ENCODE measurements around the gene PSMD1. TPM values are rescaled to one million over a fixed set of nuclear protein-coding genes. Genes with fewer than 3 reads are reported as not detected.
A peak's percentile ranks its signal among the peaks of the same experiment; 100 is the strongest.
"Not testable (repeated sequence)": the region's sequence is repeated elsewhere in the genome, so short reads cannot be mapped to it uniquely, and the experiment has no call there.

Gene PSMD1
- polyA plus RNA-seq, 6 donors from 2014 or later, result 36.4 to 44.5 (median 42.2) TPM

DNA sequence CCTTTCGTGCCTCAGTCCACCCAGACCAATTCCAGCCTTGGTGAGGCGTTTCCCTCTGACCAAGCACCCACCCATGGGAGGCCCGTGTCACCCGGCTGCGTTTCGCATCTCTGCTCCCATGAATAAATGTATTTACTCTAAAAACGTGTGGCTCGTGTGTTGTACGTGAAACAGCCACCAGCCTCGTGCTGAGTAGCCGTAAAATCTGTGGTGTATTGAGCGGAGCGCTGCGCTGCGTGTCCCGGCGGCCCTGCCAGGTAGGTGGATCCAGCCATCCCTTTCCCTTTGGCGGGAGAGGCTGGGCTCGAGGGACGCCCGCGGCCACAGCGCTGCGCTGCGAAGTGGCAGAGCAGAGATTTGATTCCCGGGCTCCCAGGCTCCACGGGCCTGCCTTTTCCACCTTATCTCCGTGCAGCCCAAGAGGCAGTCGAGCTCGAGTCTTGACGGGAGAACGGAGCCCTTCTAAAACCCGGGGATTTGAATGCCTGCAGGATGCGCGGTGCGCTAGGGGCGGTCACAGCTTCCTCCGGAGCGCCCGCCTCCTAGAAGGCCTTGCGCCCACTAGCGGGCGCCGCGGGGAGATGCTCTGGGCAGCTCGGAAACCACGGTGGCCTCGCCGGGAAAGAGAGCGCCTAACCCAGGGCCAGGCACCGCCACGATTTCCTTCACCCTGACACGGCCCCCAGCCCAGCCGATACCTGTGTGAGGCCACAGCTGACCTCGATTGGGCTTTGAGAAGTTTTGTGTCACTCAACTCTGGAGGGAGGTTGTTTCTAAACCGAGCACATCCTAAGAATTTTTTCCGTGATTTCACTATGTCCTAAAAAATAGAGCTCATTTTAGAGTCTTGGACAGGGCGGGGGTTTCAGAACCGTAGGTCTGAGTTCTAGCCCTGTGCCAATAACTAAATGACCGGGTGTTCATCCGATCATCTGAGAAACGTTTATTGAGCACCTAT is 3.9 kb upstream of the PSMD1 start:
- peaks cover 0 to 4% of the 10 kb centered on the region in 2 donors for H3K36me3 Mint-ChIP-seq
- peak; percentile 60 to 67 for ATAC-seq (ENCODE audit: low read depth in 2 of 2)
- no peaks in the 10 kb centered on the region for H3K9me3 Mint-ChIP-seq
- peak overlapping the region; percentile 90 to 97 (median 93) for H3K4me3 Mint-ChIP-seq
- peak overlapping the region in 4 of 6 donors; percentile 4 to 76 (median 64) for H3K27ac Mint-ChIP-seq
- H3K27me3 Mint-ChIP-seq, result peaks cover 15 to 31% (median 20%) of the 10 kb centered on the region in 3 donors
- peak; percentile 76 for DNase-seq
- H3K4me1 Mint-ChIP-seq, result peaks cover 17 to 27% (median 22%) of the 10 kb centered on the region in 3 donors

DNA sequence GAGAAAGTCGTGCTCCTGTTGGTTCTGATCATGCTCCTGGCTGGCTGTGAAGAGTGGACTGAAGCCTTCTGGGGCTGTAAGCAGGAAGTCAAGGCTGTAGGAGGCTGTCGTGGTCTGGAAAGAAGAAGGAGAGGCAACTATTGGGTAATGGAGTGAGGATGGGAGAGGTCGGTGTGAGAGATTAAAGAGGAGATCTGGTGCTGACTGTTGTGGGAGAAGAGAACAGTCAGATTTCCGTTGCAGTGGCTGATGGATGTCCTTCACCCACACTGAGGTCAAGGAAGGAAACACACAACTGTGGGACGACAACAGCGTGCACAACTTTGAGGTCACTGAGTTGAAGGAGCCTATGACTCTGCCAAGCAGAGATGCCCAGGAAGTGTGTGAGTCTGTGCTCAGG is 2.8 kb upstream of the PSMD1 start:
- ATAC-seq (ENCODE audit: low read depth in 2 of 2) (no peak), DNase-seq (no peak)
- Mint-ChIP-seq H3K27me3 (peaks cover 15 to 23% (median 17%) of the 10 kb centered on the region in 3 donors), H3K4me1 (peaks cover 27 to 38% (median 33%) of the 10 kb centered on the region in 3 donors), H3K27ac (peak overlapping the region in 2 of 6 donors; percentile 12 to 79), H3K4me3 (peak overlapping the region in 4 of 8 donors; percentile 48 to 93 (median 92)), H3K36me3 (peaks cover 0 to 4% of the 10 kb centered on the region in 2 donors), H3K9me3 (no peaks in the 10 kb centered on the region)

DNA sequence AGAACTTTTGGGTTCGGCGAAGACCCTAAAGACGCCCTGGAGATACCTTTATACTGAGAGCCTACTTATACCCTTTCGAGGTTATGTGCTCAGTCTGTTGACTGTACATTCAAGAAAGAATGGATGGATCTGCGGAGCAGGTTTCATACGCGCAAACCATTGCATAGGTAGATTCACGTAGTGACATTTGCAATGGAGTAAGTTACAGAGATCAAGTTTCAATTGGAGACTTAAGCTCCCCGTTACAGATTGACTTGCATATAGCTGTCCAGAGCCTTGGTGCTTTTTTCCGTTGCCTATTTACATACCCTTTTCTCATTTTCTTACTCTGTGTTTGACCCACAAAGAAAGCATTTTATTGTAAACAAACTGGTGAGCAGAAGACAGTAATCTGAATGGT is 923 bp downstream of the PSMD1 start:
- ATAC-seq (ENCODE audit: low read depth in 2 of 2) (no peak), DNase-seq (no peak)
- H3K36me3 Mint-ChIP-seq, result peaks cover 0 to 4% of the 10 kb centered on the region in 2 donors
- H3K9me3 Mint-ChIP-seq, result no peaks in the 10 kb centered on the region
- H3K27ac Mint-ChIP-seq, result peak overlapping the region; percentile 34 to 96 (median 56)
- peaks cover 39 to 45% (median 42%) of the 10 kb centered on the region in 3 donors for H3K4me1 Mint-ChIP-seq
- peak overlapping the region; percentile 94 to 99 (median 98) for H3K4me3 Mint-ChIP-seq
- H3K27me3 Mint-ChIP-seq, result peaks cover 11 to 18% (median 15%) of the 10 kb centered on the region in 3 donors

DNA sequence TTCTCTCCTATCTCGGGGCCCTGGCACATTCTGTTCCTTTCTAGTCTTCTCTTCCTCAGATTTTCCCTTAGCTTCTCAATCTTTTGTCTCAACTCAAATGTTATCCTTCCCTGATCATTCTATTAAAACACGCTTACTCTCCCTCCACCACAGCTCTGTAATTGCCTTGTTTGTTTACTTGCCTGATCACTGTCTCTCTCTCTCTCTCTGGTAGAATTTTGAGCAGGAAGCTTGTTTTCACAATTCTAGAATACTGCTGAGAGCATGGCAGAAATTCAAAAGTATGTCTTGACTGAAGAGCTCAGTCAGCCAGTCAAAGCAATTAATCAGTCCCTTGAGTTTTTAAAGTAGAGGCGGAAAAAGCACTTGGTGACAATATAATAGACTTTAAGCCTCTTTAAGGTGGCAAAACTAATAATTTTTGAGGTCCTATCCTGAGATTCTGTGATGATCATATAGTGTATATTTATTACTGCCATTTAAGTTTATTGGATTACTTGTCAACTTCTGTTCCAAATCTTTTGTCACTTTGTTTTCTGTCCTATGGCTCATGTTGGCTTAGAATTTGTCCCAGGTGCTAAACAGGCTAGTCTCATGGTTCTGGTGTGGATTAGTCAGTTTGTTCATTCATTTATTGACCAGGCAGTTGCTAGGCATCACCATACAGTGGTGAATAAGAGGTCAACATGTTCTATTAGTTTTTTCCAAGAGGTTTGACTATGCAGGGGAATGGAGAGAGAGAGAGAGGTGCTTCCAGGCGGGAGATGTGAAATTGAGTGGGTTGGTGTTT is 2.3 kb downstream of the PSMD1 start:
- DNase-seq (no peak), ATAC-seq (ENCODE audit: low read depth in 2 of 2) (no peak)
- Mint-ChIP-seq H3K36me3 (peaks cover 0 to 4% of the 10 kb centered on the region in 2 donors), H3K27ac (peak overlapping the region in 4 of 6 donors; percentile 9 to 96 (median 64)), H3K4me3 (peak overlapping the region; percentile 7 to 99 (median 72)), H3K4me1 (peaks cover 28 to 37% (median 35%) of the 10 kb centered on the region in 3 donors), H3K9me3 (no peaks in the 10 kb centered on the region), H3K27me3 (peaks cover 4 to 6% (median 5%) of the 10 kb centered on the region in 3 donors)

DNA sequence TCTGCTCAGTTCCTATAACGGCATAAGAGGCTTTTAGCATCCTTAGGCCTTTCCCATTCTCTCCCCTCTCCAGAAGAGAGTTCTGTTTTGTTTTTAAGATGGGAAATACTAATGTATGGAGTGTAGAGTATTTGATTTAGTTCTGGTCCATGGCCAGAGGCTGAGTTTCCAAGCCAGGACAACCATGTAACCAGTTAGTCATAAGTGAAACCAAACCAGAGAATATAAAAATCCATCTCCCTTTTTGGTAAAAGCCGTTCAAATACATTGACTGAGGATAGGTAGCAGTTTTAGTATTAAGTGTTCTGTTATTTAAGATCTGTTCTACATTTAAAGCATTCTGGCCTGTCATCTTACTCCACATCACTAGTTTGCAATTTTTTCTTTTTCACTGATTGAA is 3.1 kb downstream of the PSMD1 start:
- ATAC-seq (ENCODE audit: low read depth in 2 of 2), result no peak
- peaks cover 27 to 37% (median 35%) of the 10 kb centered on the region in 3 donors for H3K4me1 Mint-ChIP-seq
- DNase-seq, result no peak
- no peaks in the 10 kb centered on the region for H3K36me3 Mint-ChIP-seq
- H3K9me3 Mint-ChIP-seq, result no peaks in the 10 kb centered on the region
- H3K27ac Mint-ChIP-seq, result no peak overlapping the region
- H3K27me3 Mint-ChIP-seq, result peaks cover 0 to 4% (median 0%) of the 10 kb centered on the region in 3 donors
- peak overlapping the region in 1 of 8 donors; percentile 94 for H3K4me3 Mint-ChIP-seq

DNA sequence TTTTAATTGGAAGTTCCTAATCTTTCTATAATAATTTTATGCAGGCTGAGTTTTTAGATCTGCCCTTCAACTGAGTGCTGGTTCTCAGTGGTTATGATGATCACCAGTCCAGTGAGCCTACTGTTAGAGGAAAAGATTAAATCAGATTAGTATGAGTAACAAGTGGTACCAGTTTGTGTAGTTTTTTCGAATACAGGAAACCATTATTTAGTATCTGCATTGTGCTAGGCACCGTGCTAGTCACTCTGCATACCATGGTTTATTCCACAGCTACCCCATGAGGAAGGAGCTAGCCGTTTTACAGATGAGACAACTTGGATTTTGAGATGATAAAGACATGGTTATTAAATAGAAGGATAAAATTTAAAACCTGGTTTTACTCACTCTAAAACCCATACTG is 6.1 kb downstream of the PSMD1 start:
- DNase-seq (no peak), ATAC-seq (ENCODE audit: low read depth in 2 of 2) (no peak)
- no peaks in the 10 kb centered on the region for H3K9me3 Mint-ChIP-seq
- H3K27me3 Mint-ChIP-seq, result no peaks in the 10 kb centered on the region
- H3K4me1 Mint-ChIP-seq, result peaks cover 25 to 32% (median 25%) of the 10 kb centered on the region in 3 donors
- H3K27ac Mint-ChIP-seq, result peak overlapping the region in 1 of 6 donors; percentile 66
- H3K4me3 Mint-ChIP-seq, result no peak overlapping the region
- peaks cover 3 to 6% of the 10 kb centered on the region in 2 donors for H3K36me3 Mint-ChIP-seq

DNA sequence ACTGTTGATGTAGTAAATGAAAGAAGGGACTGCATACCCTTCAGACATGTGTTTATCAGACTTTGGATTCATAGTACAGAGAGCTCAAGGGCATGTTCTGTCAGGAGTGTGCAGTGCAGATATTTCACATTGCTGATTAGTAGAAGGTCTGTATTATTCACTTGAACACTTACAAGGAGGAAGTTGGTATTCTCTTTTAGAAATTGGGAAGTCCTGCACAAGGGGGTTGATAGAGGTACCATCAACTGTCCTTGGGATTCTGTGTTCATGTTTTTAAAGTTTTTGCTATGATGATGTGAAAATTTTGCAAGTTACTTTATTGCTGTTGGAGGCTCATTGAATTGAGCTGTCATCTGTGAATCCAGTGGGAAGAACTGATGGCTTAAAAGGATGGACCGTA is 6.7 kb downstream of the PSMD1 start:
- Mint-ChIP-seq H3K27me3 (no peaks in the 10 kb centered on the region), H3K4me1 (peaks cover 20 to 26% (median 20%) of the 10 kb centered on the region in 3 donors), H3K9me3 (no peaks in the 10 kb centered on the region), H3K4me3 (no peak overlapping the region), H3K27ac (no peak overlapping the region), H3K36me3 (peaks cover 9 to 12% of the 10 kb centered on the region in 2 donors)
- DNase-seq, result no peak
- no peak for ATAC-seq (ENCODE audit: low read depth in 2 of 2)

DNA sequence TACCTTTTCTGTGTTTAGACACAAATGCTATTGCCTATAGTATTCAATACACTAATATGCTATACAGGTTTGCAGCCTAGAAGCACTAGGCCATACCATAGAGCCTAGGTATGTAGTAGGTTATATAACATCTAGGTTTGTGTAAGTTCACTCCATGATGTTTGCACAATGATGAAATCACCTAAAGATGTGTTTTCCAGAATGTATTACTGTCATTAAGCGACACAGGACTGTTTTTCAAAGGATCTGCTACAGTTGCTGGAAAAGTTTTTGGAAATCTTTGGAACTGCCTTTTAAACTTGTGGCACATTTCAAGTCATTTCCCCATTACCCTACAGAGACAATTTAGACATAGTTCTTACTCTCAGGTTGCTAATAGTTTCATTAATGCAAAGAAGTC is 9.3 kb downstream of the PSMD1 start:
- no peaks in the 10 kb centered on the region for H3K27me3 Mint-ChIP-seq
- no peak for ATAC-seq (ENCODE audit: low read depth in 2 of 2)
- no peaks in the 10 kb centered on the region for H3K9me3 Mint-ChIP-seq

DNA sequence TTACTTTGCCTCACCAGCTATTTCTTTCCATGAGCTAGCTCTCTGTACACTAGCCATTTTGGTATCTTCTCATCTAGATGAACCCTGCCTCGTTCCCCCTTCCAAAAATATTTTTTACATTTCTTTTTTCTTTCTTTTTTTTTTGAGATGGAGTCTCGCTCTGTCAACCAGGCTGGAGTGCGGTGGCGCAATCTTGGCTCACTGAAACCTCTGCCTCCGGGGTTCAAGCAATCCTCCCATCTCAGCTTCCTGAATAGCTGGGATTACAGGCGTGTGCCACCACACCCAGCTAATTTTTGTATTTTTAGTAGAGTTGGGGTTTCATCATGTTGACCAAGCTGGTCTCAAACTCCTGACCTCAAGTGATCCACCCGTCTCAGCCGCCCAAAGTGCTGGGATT is 10.9 kb downstream of the PSMD1 start:
- not testable (repeated sequence) for H3K4me3 Mint-ChIP-seq; H3K27ac Mint-ChIP-seq; H3K9me3 Mint-ChIP-seq; H3K27me3 Mint-ChIP-seq; H3K4me1 Mint-ChIP-seq; ATAC-seq (ENCODE audit: low read depth in 2 of 2); DNase-seq
- H3K36me3 Mint-ChIP-seq, result peaks cover 14 to 22% of the 10 kb centered on the region in 2 donors

More for the DNA sequence above, 9.3 kb downstream of the PSMD1 start:
- Mint-ChIP-seq H3K27ac (no peak overlapping the region), H3K4me3 (no peak overlapping the region), H3K4me1 (peaks cover 0 to 6% (median 4%) of the 10 kb centered on the region in 3 donors), H3K36me3 (peaks cover 14 to 17% of the 10 kb centered on the region in 2 donors)
- DNase-seq, result no peak

DNA sequence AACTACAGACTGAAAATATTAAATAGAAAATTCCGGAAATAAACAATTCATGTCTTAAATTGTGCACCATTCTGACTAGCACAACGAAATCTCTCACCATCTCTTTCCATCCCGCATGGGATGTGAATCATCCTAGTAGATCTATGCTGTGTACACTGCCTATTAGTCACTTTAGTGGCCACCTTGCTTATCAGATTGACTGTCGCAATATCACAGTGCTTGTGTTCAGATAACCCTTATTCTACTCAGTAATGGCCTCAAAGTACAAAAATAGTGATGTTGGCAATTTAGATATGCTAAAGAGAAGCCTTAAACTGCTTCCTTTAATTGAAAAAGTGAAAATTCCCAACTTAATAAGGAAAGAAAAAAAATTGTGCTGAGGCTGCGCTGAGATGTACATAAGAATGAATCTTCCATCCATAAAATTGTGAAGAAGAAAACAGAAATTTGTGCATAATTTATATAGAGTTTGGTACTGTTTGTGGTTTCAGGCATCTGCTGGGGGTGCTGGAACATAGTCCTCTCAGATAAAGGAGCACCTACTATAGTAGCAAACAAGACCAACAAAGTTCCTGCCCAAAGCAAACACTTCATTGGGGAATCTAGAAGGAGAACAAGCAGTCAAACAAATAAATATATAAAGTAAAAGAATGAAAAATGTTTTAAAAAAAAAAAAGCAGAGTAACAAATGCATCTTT is 12.0 kb downstream of the PSMD1 start:
- DNase-seq, result no peak
- no peak for ATAC-seq (ENCODE audit: low read depth in 2 of 2)
- Mint-ChIP-seq H3K4me3 (no peak overlapping the region), H3K4me1 (no peaks in the 10 kb centered on the region), H3K9me3 (no peaks in the 10 kb centered on the region), H3K27ac (no peak overlapping the region), H3K27me3 (no peaks in the 10 kb centered on the region), H3K36me3 (peaks cover 14 to 28% of the 10 kb centered on the region in 2 donors)

DNA sequence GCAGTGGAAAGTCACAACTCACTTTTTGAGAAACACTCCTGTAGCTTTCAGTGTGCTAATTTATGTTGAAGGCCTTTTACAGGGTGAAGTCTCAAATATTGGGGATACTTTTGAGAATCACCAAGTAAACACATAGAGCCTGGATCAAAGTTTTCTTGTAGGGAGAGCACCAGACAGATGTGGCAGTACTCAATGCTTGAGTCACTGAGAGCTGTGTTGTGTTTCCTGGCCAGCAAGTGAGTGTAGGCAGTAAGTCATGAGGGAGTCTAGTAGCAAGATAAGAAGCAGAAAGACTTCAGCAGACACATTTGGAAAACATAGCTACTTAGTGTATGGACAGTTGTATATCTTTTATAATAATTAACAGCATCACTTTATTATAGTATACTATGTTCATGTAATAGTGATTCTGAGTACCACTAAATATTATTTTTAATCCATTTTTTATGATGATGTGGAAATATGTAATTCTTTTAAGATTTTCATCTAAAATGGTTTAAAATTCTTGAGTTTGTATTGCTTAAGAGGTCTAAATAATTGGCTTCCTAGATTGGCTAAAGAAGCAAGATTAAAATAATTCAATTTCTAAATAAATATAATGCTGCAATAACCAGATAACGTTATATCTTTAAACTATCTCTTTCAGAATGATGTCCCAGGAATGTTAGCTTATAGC is 12.8 kb downstream of the PSMD1 start:
- DNase-seq, result no peak
- Mint-ChIP-seq H3K9me3 (no peaks in the 10 kb centered on the region), H3K27me3 (no peaks in the 10 kb centered on the region), H3K4me3 (no peak overlapping the region), H3K27ac (no peak overlapping the region), H3K4me1 (no peaks in the 10 kb centered on the region), H3K36me3 (peaks cover 14 to 28% of the 10 kb centered on the region in 2 donors)
- ATAC-seq (ENCODE audit: low read depth in 2 of 2), result no peak

DNA sequence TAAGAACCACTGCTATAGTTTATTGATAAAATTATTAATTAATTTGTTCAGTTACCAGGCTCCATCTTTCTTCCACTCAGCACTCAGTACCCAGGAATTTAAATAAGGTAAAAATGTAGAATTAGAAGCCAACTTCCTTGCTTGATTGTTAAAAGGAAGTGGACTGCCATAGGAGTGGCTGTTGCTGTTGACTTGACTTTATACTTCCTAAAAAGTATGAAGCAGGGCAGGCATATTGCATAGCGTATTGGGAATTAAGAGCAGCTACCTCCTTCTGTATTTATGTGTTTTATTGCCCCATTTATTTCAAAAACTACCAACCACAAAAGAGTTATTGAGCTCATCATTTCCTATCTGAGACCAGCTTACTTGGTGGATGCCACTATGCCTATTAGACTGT is 27.9 kb downstream of the PSMD1 start:
- Mint-ChIP-seq H3K4me1 (no peaks in the 10 kb centered on the region), H3K27ac (no peak overlapping the region), H3K27me3 (no peaks in the 10 kb centered on the region), H3K36me3 (peaks cover 26 to 34% of the 10 kb centered on the region in 2 donors), H3K4me3 (no peak overlapping the region), H3K9me3 (no peaks in the 10 kb centered on the region)
- DNase-seq, result no peak
- no peak for ATAC-seq (ENCODE audit: low read depth in 2 of 2)
